HEK293 (cell line): ENCODE data around the gene SAMD4A.

Experiments used
- KLF10 ChIP-seq: fragments of 450-650 bp; IDR thresholded peaks from 2 replicates; pipeline ENCODE4 v1.5.1; 2018; ENCODE audit warnings: missing biosample characterization, mild to moderate bottlenecking, missing genetic modification characterization
- ZNF175 ChIP-seq: fragments of 450-650 bp; formaldehyde crosslinking; IDR thresholded peaks from 2 replicates; pipeline ENCODE4 v1.5.1; 2016; ENCODE audit warnings: missing biosample characterization, missing genetic modification characterization
- ZNF23 ChIP-seq: fragments of 450-650 bp; formaldehyde crosslinking; IDR thresholded peaks from 2 replicates; pipeline ENCODE4 v1.5.1; 2016; ENCODE audit warnings: missing biosample characterization, missing genetic modification characterization, borderline replicate concordance
- ZNF274 ChIP-seq, 2 experiments: fragments of 200-500 bp in 1 of 2; fragments of 450-650 bp in 1 of 2; sonication (Bioruptor generic) in 1 of 2; formaldehyde crosslinking in 1 of 2; IDR thresholded peaks; 2 replicates each; pipeline versions ENCODE4 v1.5.1 to v1.6.1; 2014 to 2016; ENCODE audit warnings: borderline replicate concordance in 1 of 2, inconsistent platforms in 1 of 2, low read length in 1 of 2, missing biosample characterization in 1 of 2, missing genetic modification characterization in 1 of 2
- ZNF324 ChIP-seq: fragments of 450-650 bp; formaldehyde crosslinking; IDR thresholded peaks from 2 replicates; pipeline ENCODE4 v1.5.1; 2016; ENCODE audit warnings: missing biosample characterization, missing genetic modification characterization
- ZNF549 ChIP-seq: fragments of 450-650 bp; IDR thresholded peaks from 2 replicates; pipeline ENCODE4 v1.5.1; 2018; ENCODE audit warnings: missing biosample characterization, missing genetic modification characterization, mild to moderate bottlenecking, inconsistent platforms, moderate library complexity
- ZSCAN16 ChIP-seq: fragments of 450-650 bp; formaldehyde crosslinking; IDR thresholded peaks from 2 replicates; pipeline ENCODE4 v1.5.1; 2016; ENCODE audit warnings: missing biosample characterization, missing genetic modification characterization
- TF ChIP-seq, protein P1 (sequence below): fragments of 450-650 bp; formaldehyde crosslinking; IDR thresholded peaks from 2 replicates; pipeline ENCODE4 v1.5.1; 2016; ENCODE audit warnings: missing biosample characterization, missing genetic modification characterization
- TF ChIP-seq, protein P2 (sequence below): fragments of 450-650 bp; formaldehyde crosslinking; IDR thresholded peaks from 2 replicates; pipeline ENCODE4 v1.5.1; 2016; ENCODE audit warnings: missing biosample characterization, missing genetic modification characterization

DNA sequence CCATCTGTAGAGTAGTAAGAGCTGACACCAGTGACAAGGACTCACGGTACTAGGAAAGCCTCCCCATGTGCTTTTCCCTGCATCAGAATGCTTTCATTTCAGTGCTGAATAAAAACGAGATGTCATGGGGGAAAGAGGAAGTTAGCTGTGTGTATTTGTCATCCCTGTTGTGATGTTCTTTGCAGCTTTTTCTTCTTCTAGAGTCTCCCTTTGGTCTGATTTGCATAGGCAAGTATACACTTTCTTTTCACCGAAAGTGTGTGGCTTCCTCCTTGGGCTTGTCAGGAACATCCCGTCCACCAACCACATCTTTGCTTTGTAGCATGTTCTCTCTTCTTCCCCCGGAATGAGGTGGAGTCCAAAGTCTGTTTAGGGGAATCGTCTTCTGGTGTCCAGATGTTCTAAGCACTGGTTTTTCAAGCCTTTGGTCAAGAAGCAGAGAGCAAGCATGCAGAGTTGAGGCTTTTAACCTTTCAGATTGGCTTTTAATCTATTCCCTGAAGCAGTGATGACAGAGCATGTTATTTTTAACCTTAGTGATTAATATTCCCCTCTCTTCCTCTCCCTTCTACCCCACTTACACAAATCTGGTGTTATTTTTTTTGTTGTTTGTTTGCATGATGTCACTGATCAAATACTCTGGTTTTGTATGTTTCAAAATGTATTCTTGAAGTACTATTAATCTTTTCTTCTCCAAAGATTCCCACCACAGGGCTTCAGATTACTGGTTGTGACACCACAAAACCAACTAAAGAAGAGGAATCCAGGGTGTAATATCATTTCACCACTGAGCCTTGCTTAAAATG, 163.4 kb downstream of the SAMD4A start:
- no peak for TF ChIP-seq ZNF549 (tag by site-specific recombination)
- TF ChIP-seq, protein P1, sequence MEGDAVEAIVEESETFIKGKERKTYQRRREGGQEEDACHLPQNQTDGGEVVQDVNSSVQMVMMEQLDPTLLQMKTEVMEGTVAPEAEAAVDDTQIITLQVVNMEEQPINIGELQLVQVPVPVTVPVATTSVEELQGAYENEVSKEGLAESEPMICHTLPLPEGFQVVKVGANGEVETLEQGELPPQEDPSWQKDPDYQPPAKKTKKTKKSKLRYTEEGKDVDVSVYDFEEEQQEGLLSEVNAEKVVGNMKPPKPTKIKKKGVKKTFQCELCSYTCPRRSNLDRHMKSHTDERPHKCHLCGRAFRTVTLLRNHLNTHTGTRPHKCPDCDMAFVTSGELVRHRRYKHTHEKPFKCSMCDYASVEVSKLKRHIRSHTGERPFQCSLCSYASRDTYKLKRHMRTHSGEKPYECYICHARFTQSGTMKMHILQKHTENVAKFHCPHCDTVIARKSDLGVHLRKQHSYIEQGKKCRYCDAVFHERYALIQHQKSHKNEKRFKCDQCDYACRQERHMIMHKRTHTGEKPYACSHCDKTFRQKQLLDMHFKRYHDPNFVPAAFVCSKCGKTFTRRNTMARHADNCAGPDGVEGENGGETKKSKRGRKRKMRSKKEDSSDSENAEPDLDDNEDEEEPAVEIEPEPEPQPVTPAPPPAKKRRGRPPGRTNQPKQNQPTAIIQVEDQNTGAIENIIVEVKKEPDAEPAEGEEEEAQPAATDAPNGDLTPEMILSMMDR (tag by site-specific recombination): no peak
- no peak for TF ChIP-seq ZNF175 (tag by site-specific recombination)
- TF ChIP-seq ZNF23: no peak
- TF ChIP-seq KLF10 (tag by site-specific recombination): no peak
- TF ChIP-seq, protein P2, sequence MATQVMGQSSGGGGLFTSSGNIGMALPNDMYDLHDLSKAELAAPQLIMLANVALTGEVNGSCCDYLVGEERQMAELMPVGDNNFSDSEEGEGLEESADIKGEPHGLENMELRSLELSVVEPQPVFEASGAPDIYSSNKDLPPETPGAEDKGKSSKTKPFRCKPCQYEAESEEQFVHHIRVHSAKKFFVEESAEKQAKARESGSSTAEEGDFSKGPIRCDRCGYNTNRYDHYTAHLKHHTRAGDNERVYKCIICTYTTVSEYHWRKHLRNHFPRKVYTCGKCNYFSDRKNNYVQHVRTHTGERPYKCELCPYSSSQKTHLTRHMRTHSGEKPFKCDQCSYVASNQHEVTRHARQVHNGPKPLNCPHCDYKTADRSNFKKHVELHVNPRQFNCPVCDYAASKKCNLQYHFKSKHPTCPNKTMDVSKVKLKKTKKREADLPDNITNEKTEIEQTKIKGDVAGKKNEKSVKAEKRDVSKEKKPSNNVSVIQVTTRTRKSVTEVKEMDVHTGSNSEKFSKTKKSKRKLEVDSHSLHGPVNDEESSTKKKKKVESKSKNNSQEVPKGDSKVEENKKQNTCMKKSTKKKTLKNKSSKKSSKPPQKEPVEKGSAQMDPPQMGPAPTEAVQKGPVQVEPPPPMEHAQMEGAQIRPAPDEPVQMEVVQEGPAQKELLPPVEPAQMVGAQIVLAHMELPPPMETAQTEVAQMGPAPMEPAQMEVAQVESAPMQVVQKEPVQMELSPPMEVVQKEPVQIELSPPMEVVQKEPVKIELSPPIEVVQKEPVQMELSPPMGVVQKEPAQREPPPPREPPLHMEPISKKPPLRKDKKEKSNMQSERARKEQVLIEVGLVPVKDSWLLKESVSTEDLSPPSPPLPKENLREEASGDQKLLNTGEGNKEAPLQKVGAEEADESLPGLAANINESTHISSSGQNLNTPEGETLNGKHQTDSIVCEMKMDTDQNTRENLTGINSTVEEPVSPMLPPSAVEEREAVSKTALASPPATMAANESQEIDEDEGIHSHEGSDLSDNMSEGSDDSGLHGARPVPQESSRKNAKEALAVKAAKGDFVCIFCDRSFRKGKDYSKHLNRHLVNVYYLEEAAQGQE (tag by site-specific recombination): no peak
- no peak for TF ChIP-seq ZSCAN16 (tag by site-specific recombination)
- TF ChIP-seq ZNF324: no peak
- no peak for TF ChIP-seq ZNF274 (IDR thresholded peaks at IDR 0.05; ENCODE audit: low read length)
- no peak for TF ChIP-seq ZNF274 (tag by site-specific recombination; IDR thresholded peaks at IDR 0.05; ENCODE audit: borderline replicate concordance)
